ENCODE measurements around the gene JMJD1C.

GRCh38 chr10:63424576-63424975, 41.2 kb downstream of the JMJD1C start:
- no peak for TF ChIP-seq CTCF (IDR thresholded peaks at IDR 0.05)
- TF ChIP-seq POLR2A (IDR thresholded peaks at IDR 0.05): no peak
